Measurements from ENCODE around the gene AKAP13. TPM values are rescaled to one million over a fixed set of nuclear protein-coding genes. Genes with fewer than 3 reads are reported as not detected.

The AKAP13 gene
- total RNA-seq, 4 donors from 2014 or later: 105 to 167 (median 129) TPM

DNA sequence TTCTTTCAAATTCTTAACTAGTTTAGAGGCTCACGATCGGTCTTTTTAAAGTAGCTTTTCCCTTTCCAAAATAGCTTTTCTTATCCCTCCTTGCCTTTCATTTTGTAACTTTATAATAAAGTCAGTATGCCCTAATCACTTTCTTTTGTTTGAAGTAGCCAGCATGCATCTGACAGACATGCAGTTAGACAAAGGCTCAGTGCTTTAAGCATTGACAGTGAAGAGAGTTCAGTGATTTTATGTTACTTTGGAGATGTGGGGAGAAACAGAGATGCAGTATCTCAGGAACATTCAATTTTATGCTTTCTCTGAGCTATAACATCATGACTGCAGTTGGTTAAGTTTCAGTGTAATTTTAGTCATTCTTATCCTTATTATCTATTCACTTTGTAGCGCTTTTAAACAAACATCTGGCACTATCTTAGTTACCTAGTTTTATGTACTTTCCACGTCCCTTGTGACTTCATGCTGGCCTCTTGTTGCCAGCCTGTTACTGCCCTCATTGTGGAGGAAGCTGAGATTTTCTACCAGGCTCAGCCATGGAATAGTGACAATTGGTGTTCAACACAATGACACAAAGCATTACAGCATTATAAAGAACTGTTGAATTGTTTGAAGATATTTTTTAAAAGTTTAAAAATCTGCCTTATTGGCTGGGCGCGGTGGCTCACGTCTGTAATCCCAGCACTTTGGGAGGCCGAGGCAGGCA lies 90.3 kb downstream of the AKAP13 start:
- WGBS, 2 donors: 80 to 84% methylated on average over 8 of the region's 8 CpGs
- TF ChIP-seq, protein P1, sequence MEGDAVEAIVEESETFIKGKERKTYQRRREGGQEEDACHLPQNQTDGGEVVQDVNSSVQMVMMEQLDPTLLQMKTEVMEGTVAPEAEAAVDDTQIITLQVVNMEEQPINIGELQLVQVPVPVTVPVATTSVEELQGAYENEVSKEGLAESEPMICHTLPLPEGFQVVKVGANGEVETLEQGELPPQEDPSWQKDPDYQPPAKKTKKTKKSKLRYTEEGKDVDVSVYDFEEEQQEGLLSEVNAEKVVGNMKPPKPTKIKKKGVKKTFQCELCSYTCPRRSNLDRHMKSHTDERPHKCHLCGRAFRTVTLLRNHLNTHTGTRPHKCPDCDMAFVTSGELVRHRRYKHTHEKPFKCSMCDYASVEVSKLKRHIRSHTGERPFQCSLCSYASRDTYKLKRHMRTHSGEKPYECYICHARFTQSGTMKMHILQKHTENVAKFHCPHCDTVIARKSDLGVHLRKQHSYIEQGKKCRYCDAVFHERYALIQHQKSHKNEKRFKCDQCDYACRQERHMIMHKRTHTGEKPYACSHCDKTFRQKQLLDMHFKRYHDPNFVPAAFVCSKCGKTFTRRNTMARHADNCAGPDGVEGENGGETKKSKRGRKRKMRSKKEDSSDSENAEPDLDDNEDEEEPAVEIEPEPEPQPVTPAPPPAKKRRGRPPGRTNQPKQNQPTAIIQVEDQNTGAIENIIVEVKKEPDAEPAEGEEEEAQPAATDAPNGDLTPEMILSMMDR (IDR thresholded peaks at IDR 0.05): no peak
- no peak for TF ChIP-seq POLR2A (IDR thresholded peaks at IDR 0.05)
- intact Hi-C loops (cut with DNase I; ENCODE audit: low total_unique reads): no loop called here
- no peak overlapping the region for H3K4me3 ChIP-seq (ENCODE audit: low read depth, poor library complexity, severe bottlenecking)
- no peak for DNase-seq (ENCODE audit: low spot score in 2 of 2)

DNA sequence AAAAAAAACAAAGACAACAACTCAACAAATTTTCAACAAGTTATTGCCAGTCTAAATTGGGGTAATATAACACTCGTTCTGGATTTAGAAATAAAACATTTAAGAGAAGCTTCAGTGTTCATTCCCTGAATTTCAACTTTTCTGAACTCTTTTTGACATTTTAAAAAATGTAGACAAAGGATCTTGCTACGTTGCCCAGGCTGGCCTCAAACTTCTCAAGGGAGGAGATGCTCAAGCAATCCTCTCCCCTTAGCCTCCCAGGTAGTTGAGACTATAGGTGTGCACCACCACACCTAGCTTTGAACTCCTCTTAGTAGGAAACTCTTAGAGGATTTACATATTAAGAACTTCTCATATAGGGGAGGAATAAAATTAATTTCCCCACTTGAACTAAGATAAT lies 91.9 kb downstream of the AKAP13 start:
- TF ChIP-seq, protein P1 (IDR thresholded peaks at IDR 0.05): no peak
- no peak for TF ChIP-seq POLR2A (IDR thresholded peaks at IDR 0.05)
- intact Hi-C loops (cut with DNase I; ENCODE audit: low total_unique reads): no loop called here
- no peak for DNase-seq (ENCODE audit: low spot score in 2 of 2)
- no peak overlapping the region for H3K4me3 ChIP-seq (ENCODE audit: low read depth, poor library complexity, severe bottlenecking)
- 94 to 96% methylated on average over 2 of the region's 2 CpGs for WGBS, 2 donors

DNA sequence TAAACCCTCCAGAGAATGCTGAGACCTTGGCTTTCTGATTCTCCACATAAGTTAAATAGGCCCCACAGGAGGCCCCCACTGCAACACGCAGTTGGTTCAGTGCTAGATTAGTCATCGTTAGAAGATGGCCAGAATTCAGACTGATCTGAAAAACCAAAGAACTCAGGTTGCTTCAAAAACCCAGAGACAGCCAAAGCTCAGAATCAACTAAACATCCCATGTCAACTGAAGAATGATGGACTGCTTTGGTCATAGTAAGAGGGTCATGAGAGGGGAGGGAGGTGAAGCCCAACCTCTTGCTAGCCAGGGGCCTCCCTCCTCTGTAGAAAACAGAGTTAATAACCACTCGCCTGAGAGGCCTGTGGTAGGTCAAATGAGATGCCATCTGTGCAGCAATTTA lies 93.1 kb downstream of the AKAP13 start:
- TF ChIP-seq, protein P1 (IDR thresholded peaks at IDR 0.05): no peak
- TF ChIP-seq POLR2A (IDR thresholded peaks at IDR 0.05): no peak
- H3K4me3 ChIP-seq (ENCODE audit: low read depth, poor library complexity, severe bottlenecking): no peak overlapping the region
- no peak for DNase-seq (ENCODE audit: low spot score in 2 of 2)
- 30 to 34% methylated on average over 3 of the region's 3 CpGs for WGBS, 2 donors
- intact Hi-C loops (cut with DNase I; ENCODE audit: low total_unique reads): no loop called here

DNA sequence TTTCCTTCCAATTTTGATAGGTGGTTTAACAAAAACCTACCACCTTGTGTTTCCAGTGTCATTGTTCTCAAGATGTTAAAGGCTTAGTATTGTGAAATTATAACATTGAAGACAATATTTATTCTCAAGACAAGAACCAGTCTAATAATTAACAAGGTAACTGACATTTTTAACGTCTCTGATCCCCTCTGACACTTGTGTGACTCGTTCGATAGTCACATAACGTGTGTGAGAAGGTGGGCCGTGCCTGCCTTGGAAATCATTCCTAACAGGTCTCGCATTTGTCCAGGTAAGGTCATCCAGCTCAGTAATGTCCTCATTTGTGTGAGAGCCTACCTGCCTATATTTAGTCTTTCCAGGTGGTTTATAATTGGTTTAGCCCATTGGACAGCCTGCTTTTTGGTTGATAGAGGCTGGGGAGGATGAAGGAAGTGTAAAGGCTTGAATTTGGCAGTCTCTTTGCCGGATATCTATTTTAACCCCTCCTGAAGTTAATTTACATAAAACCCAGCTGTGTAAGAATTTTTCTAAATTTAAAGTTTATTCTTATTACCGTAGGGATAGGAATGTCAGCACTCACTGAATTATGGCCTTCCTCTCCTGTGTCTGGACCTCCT lies 94.4 kb downstream of the AKAP13 start:
- intact Hi-C loops (cut with DNase I; ENCODE audit: low total_unique reads): no loop called here
- 60 to 74% methylated on average over 8 of the region's 8 CpGs for WGBS, 2 donors

DNA sequence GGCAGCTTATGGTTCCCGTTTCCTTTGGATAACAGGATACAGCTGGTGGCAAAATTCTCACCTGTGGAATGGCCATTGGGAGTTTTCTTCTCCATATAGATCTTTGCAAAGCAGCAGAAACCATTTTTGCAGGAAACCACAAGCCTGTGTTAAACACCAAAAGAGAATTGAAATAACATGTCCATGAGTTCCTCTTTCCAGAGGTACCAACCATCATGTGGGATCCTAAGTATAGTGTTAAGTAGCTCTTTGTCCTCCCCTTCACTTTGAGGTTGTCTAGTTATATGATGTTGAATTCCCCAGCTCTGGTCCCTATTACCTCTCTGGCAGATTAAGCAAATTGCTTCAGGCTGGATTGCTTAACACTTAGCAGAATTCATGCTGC lies 94.9 kb downstream of the AKAP13 start:
- DNase-seq (ENCODE audit: low spot score in 2 of 2): no peak
- no peak overlapping the region for H3K4me3 ChIP-seq (ENCODE audit: low read depth, poor library complexity, severe bottlenecking)
- no peak for TF ChIP-seq POLR2A (IDR thresholded peaks at IDR 0.05)
- TF ChIP-seq, protein P1 (IDR thresholded peaks at IDR 0.05): no peak
- WGBS, 2 donors: 44 to 65% methylated on average over 1 of the region's 1 CpG
- intact Hi-C loops (cut with DNase I; ENCODE audit: low total_unique reads): no loop called here

More for the DNA sequence above, 94.4 kb downstream of the AKAP13 start:
- no peak for TF ChIP-seq POLR2A (IDR thresholded peaks at IDR 0.05)
- TF ChIP-seq, protein P1 (IDR thresholded peaks at IDR 0.05): no peak
- no peak for DNase-seq (ENCODE audit: low spot score in 2 of 2)
- no peak overlapping the region for H3K4me3 ChIP-seq (ENCODE audit: low read depth, poor library complexity, severe bottlenecking)
